T-helper 1 cell (primary cell): ENCODE measurements around the gene LILRA1.
"Not testable (repeated sequence)": the region's sequence is repeated elsewhere in the genome, so short reads cannot be mapped to it uniquely, and the experiment has no call there.

Experiments used
- DNase-seq, 5 donors: peaks; one replicate each; pipeline ENCODE4 v3.0.0-alpha.2; 2012 to 2020

Gene LILRA1

GRCh38 chr19:54627912-54628311, 34.5 kb downstream of the LILRA1 start:
- DNase-seq: not testable (repeated sequence)

GRCh38 chr19:54630262-54630661, 36.8 kb downstream of the LILRA1 start, which contains the start of gene LILRB1:
LILRB1 (plus strand) TSS chr19:54630484; CDS start chr19:54631074, 590 bp downstream.
- not testable (repeated sequence) for DNase-seq

GRCh38 chr19:54630782-54631181, 37.4 kb downstream of the LILRA1 start:
- no peak for DNase-seq

GRCh38 chr19:54631489-54632337, 38.3 kb downstream of the LILRA1 start:
- not testable (repeated sequence) for DNase-seq

GRCh38 chr19:54632517-54632916, 39.1 kb downstream of the LILRA1 start:
- not testable (repeated sequence) for DNase-seq

GRCh38 chr19:54633401-54633800, 40.0 kb downstream of the LILRA1 start:
- no peak for DNase-seq

- not testable (repeated sequence) for DNase-seq
These were observed 42.6 kb downstream of the LILRA1 start for GRCh38 chr19:54636081-54636480.

GRCh38 chr19:54638683-54639082, 45.3 kb downstream of the LILRA1 start:
- DNase-seq: no peak

- DNase-seq: not testable (repeated sequence)
These were observed 49.5 kb downstream of the LILRA1 start for GRCh38 chr19:54642953-54643352.

- DNase-seq: not testable (repeated sequence)
These were observed 50.2 kb downstream of the LILRA1 start for GRCh38 chr19:54643583-54643982.

- no peak for DNase-seq
These were observed 50.6 kb downstream of the LILRA1 start for GRCh38 chr19:54644056-54644455.

GRCh38 chr19:54646331-54646841, 53.0 kb downstream of the LILRA1 start:
- DNase-seq: no peak

GRCh38 chr19:54648129-54648528, 54.7 kb downstream of the LILRA1 start:
- DNase-seq: no peak

- DNase-seq: no peak
These were observed 56.8 kb downstream of the LILRA1 start for GRCh38 chr19:54650108-54650655.
